GM13976 (cell line): ENCODE results near the gene GMEB1.

Experiments
- DNase-seq: peaks from one replicate; pipeline ENCODE4 v3.0.0; 2012; ENCODE audit warnings: low spot score
- CTCF ChIP-seq: IDR thresholded peaks from 2 replicates; pipeline ENCODE4 v1.5.1; 2012; ENCODE audit warnings: borderline replicate concordance, mild to moderate bottlenecking; ENCODE audit not compliant: insufficient read depth; ENCODE audit errors: extremely low read depth, missing control alignments, control extremely low read depth
- in situ Hi-C: fragments of 300-500 bp; cut with MboI; formaldehyde crosslinking; loops from one replicate; pipeline ENCODE4 v1.12.0; 2022; ENCODE audit warnings: low sequenced_read_pairs, mixed read lengths, inconsistent platforms; ENCODE audit not compliant: unreplicated experiment

Gene GMEB1

GRCh38 chr1:28668191-28668955 is at the start of gene GMEB1:
Gene GMEB1, plus strand, starts transcription at chr1:28668784. Its CDS starts 14,829 bp downstream, at chr1:28683613.
- DNase-seq = peak; percentile 97
- TF ChIP-seq CTCF = no peak
- in situ Hi-C loops = no loop called here

GRCh38 chr1:28631713-28632112 is 36.9 kb upstream of the GMEB1 start:
- in situ Hi-C loops = no loop called here
- no peak for TF ChIP-seq CTCF
- peak; percentile 46 for DNase-seq

GRCh38 chr1:28632560-28632959 is 36.0 kb upstream of the GMEB1 start:
- in situ Hi-C loops = no loop called here
- no peak for TF ChIP-seq CTCF
- DNase-seq = no peak

- in situ Hi-C loops = no loop called here
- no peak for DNase-seq
- peak; percentile 26 for TF ChIP-seq CTCF
Measured at GRCh38 chr1:28640766-28641165, 27.8 kb upstream of the GMEB1 start.

- in situ Hi-C loops = no loop called here
- no peak for DNase-seq
Measured at GRCh38 chr1:28642056-28642846, 26.3 kb upstream of the GMEB1 start.

More at GRCh38 chr1:28642056-28642846, 26.3 kb upstream of the GMEB1 start:
- no peak for TF ChIP-seq CTCF
